ENCODE measurements around the gene AKAP13. TPM values are rescaled to one million over a fixed set of nuclear protein-coding genes. Genes with fewer than 3 reads are reported as not detected.

The AKAP13 gene
- total and polyA plus RNA-seq, 2 of the 8 experiments (the other 6 are each of a cell fraction or from before 2014, with no cell fraction given): 14.0 to 46.2 TPM

DNA sequence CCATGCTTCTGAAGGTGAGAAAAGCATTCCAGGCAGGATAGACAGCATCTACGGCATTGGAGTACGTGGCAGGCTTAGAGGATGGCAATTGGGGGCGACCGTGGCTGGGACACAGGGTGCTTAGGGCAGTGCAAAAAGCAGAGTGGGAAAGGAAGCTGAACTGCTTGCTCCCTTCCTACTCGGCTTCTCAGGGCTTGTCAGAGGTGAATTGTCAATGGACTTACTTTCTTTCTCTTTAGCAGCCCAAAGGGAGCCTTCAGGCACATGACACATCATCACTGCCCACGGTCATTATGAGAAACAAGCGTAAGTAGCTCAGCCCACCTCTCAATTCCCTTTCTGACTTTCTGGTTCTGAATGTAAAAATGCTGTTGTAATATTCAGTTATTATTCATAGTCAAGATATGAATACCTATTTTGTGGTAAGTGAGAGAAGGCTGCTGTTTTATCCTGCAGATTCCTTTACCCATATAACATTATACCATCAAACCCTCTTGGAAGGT, 330.0 kb downstream of the AKAP13 start:
- Histone ChIP-seq H3K79me2 (ENCODE audit: control insufficient read depth in 1 of 2, insufficient read depth in 2 of 2, low read length in 2 of 2) (no peaks in the 10 kb centered on the region), H3K23me2 (ENCODE audit: low read depth, low read length) (no peaks in the 10 kb centered on the region), H3K4me1 (replicated peaks in 1 of 4; ENCODE audit: control insufficient read depth in 3 of 4, insufficient read depth in 4 of 4, low read length in 3 of 4) (no peaks in the 10 kb centered on the region; a peak in 2 of 7 replicates), H2BK120ac (replicated peaks; ENCODE audit: low read depth, low read length) (no peak overlapping the region), H3K79me1 (ENCODE audit: low read depth, low read length) (no peaks in the 10 kb centered on the region), H3K27me3 (replicated peaks in 1 of 4; ENCODE audit: control insufficient read depth in 3 of 4, extremely low read depth in 1 of 4, insufficient read depth in 3 of 4, low read length in 3 of 4) (no peaks in the 10 kb centered on the region), H2AK5ac (ENCODE audit: low read depth, low read length) (no peak overlapping the region), H4K5ac (ENCODE audit: insufficient read length, low read depth, low read length) (no peak overlapping the region), H2BK20ac (ENCODE audit: low read length) (no peak overlapping the region), H2BK5ac (ENCODE audit: low read depth, low read length) (no peak overlapping the region; the same call in 1 of the 2 replicates), H2BK12ac (ENCODE audit: low read depth, low read length) (no peak overlapping the region), H3K9ac (replicated peaks in 1 of 4; ENCODE audit: extremely low read depth in 1 of 4, low read depth in 3 of 4, low read length in 3 of 4) (no peak overlapping the region), H3K4me3 (ENCODE audit: extremely low read depth in 1 of 4, insufficient read depth in 2 of 4, low read depth in 3 of 4, low read length in 4 of 4) (no peak overlapping the region), H3K18ac (ENCODE audit: extremely low read depth, low read length) (no peak overlapping the region), H3K4me2 (ENCODE audit: insufficient read depth in 1 of 2, low read depth in 2 of 2, low read length in 2 of 2) (no peak overlapping the region), H4K91ac (replicated peaks; ENCODE audit: insufficient read length, low read length) (no peak overlapping the region), H3K27ac (ENCODE audit: low read depth, low read length) (no peak overlapping the region), H4K20me1 (replicated peaks in 1 of 2; ENCODE audit: control insufficient read depth in 1 of 2, insufficient read depth in 2 of 2, low read length in 2 of 2) (peaks cover 0 to 5% of the 10 kb centered on the region in 2 experiments), H4K8ac (ENCODE audit: extremely low read depth, insufficient read depth, low read length) (no peak overlapping the region), H2BK15ac (ENCODE audit: low read length) (no peak overlapping the region), H3K9me3 (ENCODE audit: insufficient read depth in 2 of 2, low read depth in 1 of 2, low read length in 1 of 2) (no peaks in the 10 kb centered on the region), H3K14ac (ENCODE audit: insufficient read length) (no peak overlapping the region), H3K4ac (replicated peaks; ENCODE audit: insufficient read length, low read depth, low read length) (no peak overlapping the region), H2AFZ (ENCODE audit: low read length) (no peak overlapping the region), H3K56ac (replicated peaks; ENCODE audit: insufficient read length, low read depth, low read length) (no peak overlapping the region), H3K36me3 (ENCODE audit: control insufficient read depth in 2 of 4, insufficient read depth in 4 of 4, low read length in 3 of 4) (peaks cover 0 to 5% (median 1%) of the 10 kb centered on the region in 4 experiments; a peak in 2 of 8 replicates), H3K23ac (ENCODE audit: insufficient read length) (no peak overlapping the region)
- ChIA-PET CTCF (ENCODE audit: partially characterized antibody) (no interaction called here), POLR2A (ENCODE audit: partially characterized antibody) (no interaction called here)
- no peak for FAIRE-seq
- 97% methylated on average over 7 of the region's 7 CpGs; no CpG with 5 or more reads in 1 of the 2 experiments for WGBS, 2 experiments (ENCODE audit: extremely low coverage in 1 of 2, insufficient coverage in 1 of 2, insufficient read length in 1 of 2, insufficient replicate concordance in 2 of 2, low coverage in 1 of 2, low lambda C conversion rate in 2 of 2, missing lambda C conversion rate in 1 of 2)
- DNase-seq (ENCODE audit: low read depth in 1 of 2, low spot score in 2 of 2): no peak
- TF ChIP-seq JUN (IDR thresholded peaks at IDR 0.05; ENCODE audit: low read depth, low read length) (no peak), TAF7 (optimal IDR thresholded peaks at IDR 0.05; ENCODE audit: borderline replicate concordance, low read depth, low read length) (no peak), HDAC2 (IDR thresholded peaks at IDR 0.05; ENCODE audit: borderline replicate concordance in 1 of 2, low read depth in 2 of 2, low read length in 2 of 2) (no peak), CEBPB (IDR thresholded peaks at IDR 0.05; ENCODE audit: low read depth, low read length) (no peak), TAF1 (IDR thresholded peaks at IDR 0.05; ENCODE audit: low read depth, low read length) (no peak), SP2 (IDR thresholded peaks at IDR 0.05; ENCODE audit: low read length) (no peak), BACH1 (IDR thresholded peaks at IDR 0.05; ENCODE audit: low read length) (no peak), RBBP5 (IDR thresholded peaks at IDR 0.05; ENCODE audit: borderline replicate concordance, low read depth, low read length) (no peak), CBX8 (IDR thresholded peaks at IDR 0.05; ENCODE audit: borderline replicate concordance, low read depth, low read length) (no peak), SIRT6 (IDR thresholded peaks at IDR 0.05; ENCODE audit: low read length) (no peak), RXRA (IDR thresholded peaks at IDR 0.05; ENCODE audit: insufficient read depth, low read depth, low read length) (no peak), RAD21 (IDR thresholded peaks at IDR 0.05 in 1 of 2, conservative IDR thresholded peaks at IDR 0.05 in 1 of 2; ENCODE audit: low read depth in 2 of 2, low read length in 2 of 2) (no peak), SAP30 (IDR thresholded peaks at IDR 0.05; ENCODE audit: insufficient read depth, insufficient replicate concordance, low read length) (no peak), ASH2L (IDR thresholded peaks at IDR 0.05; ENCODE audit: low read length) (no peak)

Data from H1 (cell line).